ENCODE results near the gene DCUN1D2. TPM values are rescaled to one million over a fixed set of nuclear protein-coding genes. Genes with fewer than 3 reads are reported as not detected.

The DCUN1D2 gene
- total RNA-seq, result 10 to 100 TPM; 16.2 to 16.8 TPM
- 8.8 TPM for polyA plus RNA-seq

GRCh38 chr13:113490496-113491417 is at the start of gene DCUN1D2:
DCUN1D2 (minus strand) TSS chr13:113490711; CDS start chr13:113490669, 42 bp downstream.
- Mint-ChIP-seq H3K36me3 (peaks cover 0 to 13% (median 3%) of the 10 kb centered on the region in 3 donors), H3K4me3 (peak within 1 kb of the TSS; percentile 87 to 94 (median 91)), H3K27ac (peak within 1 kb of the TSS; percentile 73 to 94 (median 88)), H3K9me3 (no peaks in the 10 kb centered on the region), H3K27me3 (no peaks in the 10 kb centered on the region), H3K4me1 (peaks cover 46 to 80% (median 67%) of the 10 kb centered on the region in 3 donors)
- Histone ChIP-seq H3K36me3 (ENCODE audit: insufficient read depth, low read length) (no peaks in the 10 kb centered on the region), H3K4me1 (ENCODE audit: insufficient read depth, low read length) (peaks cover 33% of the 10 kb centered on the region), H3K27me3 (ENCODE audit: insufficient read depth, low read length, poor library complexity, severe bottlenecking) (no peaks in the 10 kb centered on the region), H3K4me3 (ENCODE audit: low read length) (peak within 1 kb of the TSS; percentile 84), H3K27ac (ENCODE audit: low read depth, low read length) (peak within 1 kb of the TSS; percentile 69), H3K9me3 (ENCODE audit: low read length) (no peaks in the 10 kb centered on the region)
- POLR2A ChIA-PET, result no interaction called here
- CTCF ChIA-PET, result interaction anchor here (1.2 kb wide), 1 partner anchor 9 kb away, joined by 6 read pairs; no protein-coding TSS in a partner anchor
- DNase-seq, result peak; percentile 62 to 78 (median 72)

DNA sequence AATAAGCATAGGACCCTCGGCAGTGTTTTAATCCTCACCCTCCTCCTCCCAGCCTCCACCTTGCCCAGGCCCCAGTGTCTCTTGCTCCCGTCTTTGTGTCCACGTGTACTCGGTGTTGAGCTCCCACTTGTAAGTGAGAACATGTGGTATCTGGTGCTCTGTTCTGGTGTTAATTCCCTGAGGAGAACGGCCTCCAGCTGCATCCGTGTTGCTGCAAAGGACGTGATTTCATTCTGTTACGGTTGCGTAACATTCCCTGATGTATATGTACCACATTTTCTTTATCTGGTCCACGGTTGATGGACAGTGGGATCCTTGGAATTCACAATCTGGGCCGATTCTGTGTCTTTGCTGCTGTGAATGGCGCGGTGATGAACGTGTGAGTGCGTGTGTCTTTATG is 49.3 kb upstream of the DCUN1D2 start:
- H3K9me3 ChIP-seq (ENCODE audit: low read length), result no peaks in the 10 kb centered on the region
- H3K27ac ChIP-seq (ENCODE audit: low read depth, low read length), result no peak overlapping the region
- H3K4me3 Mint-ChIP-seq, result no peak overlapping the region
- POLR2A ChIA-PET, result no interaction called here
- H3K27me3 ChIP-seq (ENCODE audit: insufficient read depth, low read length, poor library complexity, severe bottlenecking), result no peaks in the 10 kb centered on the region
- H3K4me1 Mint-ChIP-seq, result peaks cover 0 to 7% (median 7%) of the 10 kb centered on the region in 3 donors
- no peak for DNase-seq
- no peaks in the 10 kb centered on the region for H3K36me3 ChIP-seq (ENCODE audit: insufficient read depth, low read length)
- no peaks in the 10 kb centered on the region for H3K4me1 ChIP-seq (ENCODE audit: insufficient read depth, low read length)
- H3K36me3 Mint-ChIP-seq, result peaks cover 21 to 42% (median 21%) of the 10 kb centered on the region in 3 donors
- H3K4me3 ChIP-seq (ENCODE audit: low read length), result no peak overlapping the region
- CTCF ChIA-PET, result no interaction called here
- peaks cover 0 to 4% (median 2%) of the 10 kb centered on the region in 5 donors for H3K9me3 Mint-ChIP-seq
- peak overlapping the region in 1 of 8 donors; percentile 43 for H3K27ac Mint-ChIP-seq
- H3K27me3 Mint-ChIP-seq, result no peaks in the 10 kb centered on the region

DNA sequence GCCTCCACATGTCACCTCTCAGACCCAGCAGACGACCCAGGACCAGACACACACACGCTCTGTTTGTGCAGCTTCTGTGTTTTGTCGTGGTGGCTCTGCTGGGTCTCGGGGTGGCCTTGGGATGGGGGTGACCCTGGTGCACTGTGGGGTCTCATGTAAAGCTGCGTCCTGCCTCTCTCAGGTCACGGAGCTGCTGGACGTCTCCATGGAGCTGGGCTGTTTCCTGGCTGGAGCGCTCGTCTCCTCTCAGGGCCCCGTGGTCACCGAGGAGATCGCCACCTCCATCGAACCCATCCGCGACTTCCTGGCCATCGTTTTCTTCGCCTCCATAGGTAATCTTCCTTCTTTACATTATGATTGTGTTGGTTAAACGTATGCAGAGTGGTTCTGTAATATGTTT is 48.7 kb upstream of the DCUN1D2 start:
- no peaks in the 10 kb centered on the region for H3K4me1 ChIP-seq (ENCODE audit: insufficient read depth, low read length)
- DNase-seq, result no peak
- no peaks in the 10 kb centered on the region for H3K27me3 ChIP-seq (ENCODE audit: insufficient read depth, low read length, poor library complexity, severe bottlenecking)
- CTCF ChIA-PET, result no interaction called here
- no peak overlapping the region for H3K27ac ChIP-seq (ENCODE audit: low read depth, low read length)
- Mint-ChIP-seq H3K27ac (no peak overlapping the region), H3K27me3 (no peaks in the 10 kb centered on the region), H3K9me3 (peaks cover 0 to 4% (median 2%) of the 10 kb centered on the region in 5 donors), H3K4me1 (peaks cover 0 to 7% (median 6%) of the 10 kb centered on the region in 3 donors), H3K36me3 (peaks cover 21 to 45% (median 21%) of the 10 kb centered on the region in 3 donors), H3K4me3 (no peak overlapping the region)
- H3K36me3 ChIP-seq (ENCODE audit: insufficient read depth, low read length), result no peaks in the 10 kb centered on the region
- no peaks in the 10 kb centered on the region for H3K9me3 ChIP-seq (ENCODE audit: low read length)
- H3K4me3 ChIP-seq (ENCODE audit: low read length), result no peak overlapping the region
- POLR2A ChIA-PET, result no interaction called here

DNA sequence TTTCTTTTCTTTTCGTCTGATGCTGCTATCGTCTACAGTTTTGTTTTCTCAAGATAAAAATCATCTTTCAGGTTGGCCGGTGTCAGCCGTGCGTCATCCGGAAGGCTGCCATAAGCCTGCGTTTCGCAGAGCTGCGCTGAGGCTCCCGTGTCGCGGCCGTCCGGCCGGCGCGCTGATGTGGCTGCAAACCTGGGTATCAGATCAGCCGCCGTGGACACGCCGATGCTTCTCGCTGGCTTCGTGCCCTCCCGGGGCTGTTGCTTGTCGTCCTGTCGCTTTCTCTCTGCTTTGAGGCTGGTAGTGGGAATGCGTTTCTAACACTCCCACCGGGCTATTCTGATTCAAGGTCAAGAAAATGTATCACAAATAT is 48.2 kb upstream of the DCUN1D2 start:
- no peak overlapping the region for H3K27ac Mint-ChIP-seq
- peaks cover 21 to 46% (median 22%) of the 10 kb centered on the region in 3 donors for H3K36me3 Mint-ChIP-seq
- no peak overlapping the region for H3K4me3 ChIP-seq (ENCODE audit: low read length)
- H3K9me3 ChIP-seq (ENCODE audit: low read length), result no peaks in the 10 kb centered on the region
- H3K27me3 ChIP-seq (ENCODE audit: insufficient read depth, low read length, poor library complexity, severe bottlenecking), result no peaks in the 10 kb centered on the region
- ChIA-PET POLR2A (no interaction called here), CTCF (no interaction called here)
- peaks cover 0 to 5% (median 4%) of the 10 kb centered on the region in 3 donors for H3K4me1 Mint-ChIP-seq
- no peak overlapping the region for H3K27ac ChIP-seq (ENCODE audit: low read depth, low read length)
- DNase-seq, result no peak
- H3K4me1 ChIP-seq (ENCODE audit: insufficient read depth, low read length), result no peaks in the 10 kb centered on the region
- H3K36me3 ChIP-seq (ENCODE audit: insufficient read depth, low read length), result no peaks in the 10 kb centered on the region
- no peak overlapping the region for H3K4me3 Mint-ChIP-seq
- no peaks in the 10 kb centered on the region for H3K27me3 Mint-ChIP-seq
- H3K9me3 Mint-ChIP-seq, result peaks cover 0 to 4% (median 2%) of the 10 kb centered on the region in 5 donors

DNA sequence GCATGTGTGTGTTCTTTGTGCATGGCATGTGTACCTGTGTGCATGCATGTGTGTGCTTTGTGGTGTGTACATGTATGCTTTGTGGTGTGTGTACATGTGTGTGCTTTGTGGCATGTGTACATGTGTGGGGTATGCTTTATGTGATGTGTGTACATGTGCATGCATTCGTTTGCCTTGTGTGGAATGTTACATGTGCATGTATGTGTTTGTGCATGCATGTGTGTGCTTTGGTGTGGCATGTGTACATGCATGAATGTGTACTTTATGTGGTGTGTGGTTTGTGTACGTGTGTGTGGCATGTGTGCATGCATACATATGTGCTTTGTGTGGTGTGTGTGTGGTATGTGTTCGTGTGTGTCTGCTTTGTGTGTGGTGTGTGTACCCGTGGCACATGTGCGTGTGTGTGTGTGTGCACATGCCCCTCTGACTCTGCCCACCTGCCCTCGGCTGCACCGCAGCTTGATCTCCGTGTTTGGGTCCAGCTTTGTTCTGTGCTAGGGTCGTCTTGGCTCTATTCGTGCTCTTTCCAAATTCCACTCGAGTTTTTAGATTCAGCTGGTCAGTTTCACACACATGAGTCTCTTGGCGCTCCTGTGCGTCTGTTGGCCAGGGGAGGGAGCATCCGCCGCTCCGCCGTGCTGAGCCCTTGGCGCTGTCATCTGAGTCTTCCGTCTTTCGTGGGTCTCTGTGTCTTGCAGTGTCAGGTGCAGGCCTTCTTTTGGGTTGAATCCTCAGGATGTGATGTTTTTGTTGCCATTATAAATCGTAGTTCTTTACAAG is 47.6 kb upstream of the DCUN1D2 start:
- Histone ChIP-seq H3K4me3 (ENCODE audit: low read length) (no peak overlapping the region), H3K27ac (ENCODE audit: low read depth, low read length) (no peak overlapping the region), H3K36me3 (ENCODE audit: insufficient read depth, low read length) (no peaks in the 10 kb centered on the region), H3K27me3 (ENCODE audit: insufficient read depth, low read length, poor library complexity, severe bottlenecking) (no peaks in the 10 kb centered on the region), H3K9me3 (ENCODE audit: low read length) (no peaks in the 10 kb centered on the region), H3K4me1 (ENCODE audit: insufficient read depth, low read length) (no peaks in the 10 kb centered on the region)
- peaks cover 18 to 45% (median 24%) of the 10 kb centered on the region in 3 donors for H3K36me3 Mint-ChIP-seq
- no peaks in the 10 kb centered on the region for H3K27me3 Mint-ChIP-seq
- POLR2A ChIA-PET, result no interaction called here
- DNase-seq, result no peak
- CTCF ChIA-PET, result no interaction called here
- peaks cover 0 to 4% (median 2%) of the 10 kb centered on the region in 5 donors for H3K9me3 Mint-ChIP-seq
- no peak overlapping the region for H3K4me3 Mint-ChIP-seq
- peak overlapping the region in 1 of 8 donors; percentile 47 for H3K27ac Mint-ChIP-seq
- peaks cover 0 to 2% (median 0%) of the 10 kb centered on the region in 3 donors for H3K4me1 Mint-ChIP-seq

DNA sequence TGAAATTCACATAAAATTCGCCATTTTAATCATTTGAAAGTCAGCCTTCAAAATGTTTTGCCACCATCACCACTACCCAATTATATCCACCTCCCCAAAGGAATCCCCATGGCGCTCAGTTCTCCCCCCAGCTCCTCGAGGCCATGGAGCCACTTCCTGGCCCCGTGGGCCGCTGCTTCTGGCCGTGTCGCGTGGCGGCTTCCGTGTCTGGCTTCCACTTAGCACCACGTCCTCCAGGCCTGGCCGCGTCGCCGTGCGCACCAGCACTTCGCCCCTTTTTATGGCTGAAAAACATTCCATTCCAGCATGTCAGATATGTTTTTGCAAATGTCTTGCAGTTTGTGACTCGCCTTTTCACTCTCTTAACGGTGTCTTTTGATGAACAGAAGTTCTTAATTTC is 46.7 kb upstream of the DCUN1D2 start:
- Histone ChIP-seq H3K27ac (ENCODE audit: low read depth, low read length) (no peak overlapping the region), H3K36me3 (ENCODE audit: insufficient read depth, low read length) (no peaks in the 10 kb centered on the region), H3K9me3 (ENCODE audit: low read length) (no peaks in the 10 kb centered on the region), H3K4me3 (ENCODE audit: low read length) (no peak overlapping the region), H3K27me3 (ENCODE audit: insufficient read depth, low read length, poor library complexity, severe bottlenecking) (no peaks in the 10 kb centered on the region), H3K4me1 (ENCODE audit: insufficient read depth, low read length) (no peaks in the 10 kb centered on the region)
- peaks cover 18 to 48% (median 24%) of the 10 kb centered on the region in 3 donors for H3K36me3 Mint-ChIP-seq
- DNase-seq, result no peak
- POLR2A ChIA-PET, result no interaction called here
- no peak overlapping the region for H3K4me3 Mint-ChIP-seq
- peak overlapping the region in 1 of 8 donors; percentile 71 for H3K27ac Mint-ChIP-seq
- no peaks in the 10 kb centered on the region for H3K27me3 Mint-ChIP-seq
- peaks cover 0 to 2% (median 0%) of the 10 kb centered on the region in 3 donors for H3K4me1 Mint-ChIP-seq
- H3K9me3 Mint-ChIP-seq, result peaks cover 0 to 4% (median 2%) of the 10 kb centered on the region in 5 donors
- CTCF ChIA-PET, result no interaction called here

DNA sequence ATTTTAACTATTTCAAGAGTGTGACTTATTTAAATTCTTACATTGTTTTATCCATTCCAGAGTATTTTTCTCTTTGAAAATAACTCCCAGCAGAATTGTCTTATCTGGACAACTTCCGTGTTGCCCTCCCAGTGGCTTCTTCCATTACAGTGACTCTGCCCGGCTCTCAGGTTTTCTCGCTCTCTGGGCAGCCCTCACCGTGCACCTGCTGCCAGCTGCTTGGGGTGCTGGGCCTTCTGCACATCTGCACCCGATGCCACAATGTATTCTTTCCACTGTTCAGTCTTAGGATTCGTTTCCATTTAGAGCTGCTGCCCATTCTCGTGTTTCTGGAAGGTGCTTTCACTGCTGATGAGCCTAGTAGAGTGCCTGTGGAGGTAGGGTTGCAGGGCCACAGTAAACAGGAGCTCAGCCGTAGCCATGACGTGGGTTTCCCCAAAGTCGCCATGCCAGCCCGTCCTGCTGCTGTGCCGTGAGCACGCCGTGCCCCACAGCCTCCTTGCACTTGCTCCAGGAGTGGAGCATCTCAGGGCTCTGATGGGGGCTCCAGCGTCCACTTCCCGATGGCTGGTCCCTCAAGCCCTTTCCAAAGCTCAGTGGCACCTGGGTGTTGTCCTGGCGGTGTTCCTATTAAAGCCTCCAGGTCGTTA is 46.1 kb upstream of the DCUN1D2 start:
- Mint-ChIP-seq H3K36me3 (peaks cover 18 to 54% (median 24%) of the 10 kb centered on the region in 3 donors), H3K27me3 (no peaks in the 10 kb centered on the region), H3K4me3 (no peak overlapping the region), H3K27ac (no peak overlapping the region), H3K4me1 (peaks cover 0 to 2% (median 0%) of the 10 kb centered on the region in 3 donors), H3K9me3 (peaks cover 0 to 4% (median 2%) of the 10 kb centered on the region in 5 donors)
- Histone ChIP-seq H3K9me3 (ENCODE audit: low read length) (no peaks in the 10 kb centered on the region), H3K4me1 (ENCODE audit: insufficient read depth, low read length) (no peaks in the 10 kb centered on the region), H3K27ac (ENCODE audit: low read depth, low read length) (no peak overlapping the region), H3K27me3 (ENCODE audit: insufficient read depth, low read length, poor library complexity, severe bottlenecking) (no peaks in the 10 kb centered on the region), H3K4me3 (ENCODE audit: low read length) (no peak overlapping the region), H3K36me3 (ENCODE audit: insufficient read depth, low read length) (no peaks in the 10 kb centered on the region)
- ChIA-PET POLR2A (no interaction called here), CTCF (no interaction called here)
- peak in 1 of 5 donors; percentile 1 for DNase-seq
